Tibial nerve (tissue), 4 donors: Measurements from ENCODE around the gene APEH. TPM values are rescaled to one million over a fixed set of nuclear protein-coding genes. Genes with fewer than 3 reads are reported as not detected.

Experiments used
- DNase-seq, 2 donors: peaks; one replicate each; pipeline ENCODE4 v3.0.0-alpha.2; 2019; ENCODE audit warnings: low spot score in 2 of 2
- H3K27ac ChIP-seq, 4 donors: fragments of 200-600 bp; sonication (generic) in 3 of 4; one replicate each; pipeline ENCODE4 v1.5.1; 2017 to 2019; ENCODE audit warnings: mild to moderate bottlenecking in 1 of 4
- H3K27me3 ChIP-seq, 2 donors: fragments of 200-600 bp; sonication (generic) in 1 of 2; one replicate each; pipeline versions ENCODE4 v1.5.1 to v1.6.0; 2017 to 2019
- H3K36me3 ChIP-seq, 3 donors: fragments of 200-600 bp; sonication (generic); one replicate each; pipeline ENCODE4 v1.5.1; 2018 to 2019
- H3K4me1 ChIP-seq, 4 donors: fragments of 200-600 bp; sonication (generic) in 3 of 4; one replicate each; pipeline ENCODE4 v1.5.1; 2017 to 2019
- H3K4me3 ChIP-seq, 4 donors: fragments of 200-600 bp; sonication (generic) in 3 of 4; one replicate each; pipeline ENCODE4 v1.5.1; 2017 to 2019; ENCODE audit warnings: mild to moderate bottlenecking in 1 of 4, moderate library complexity in 1 of 4
- H3K9me3 ChIP-seq, 4 donors: fragments of 200-600 bp; sonication (generic) in 3 of 4; one replicate each; pipeline ENCODE4 v1.5.1; 2017 to 2019
- CTCF ChIP-seq, 5 experiments: fragments of 200-600 bp in 3 of 5; fragments of 450-650 bp in 2 of 5; sonication (generic) in 3 of 5; IDR thresholded peaks; one replicate each; pipeline ENCODE4 v1.5.1; 2016 to 2019; ENCODE audit warnings: antibody characterized with exemption in 5 of 5, mild to moderate bottlenecking in 3 of 5, moderate library complexity in 2 of 5
- EP300 ChIP-seq, 2 donors: sonication (generic); formaldehyde crosslinking; IDR thresholded peaks; one replicate each; pipeline ENCODE4 v1.6.1; 2017; ENCODE audit warnings: antibody characterized with exemption in 2 of 2, mild to moderate bottlenecking in 1 of 2
- POLR2A ChIP-seq, 2 donors: fragments of 450-650 bp; IDR thresholded peaks; one replicate each; pipeline ENCODE4 v1.6.1; 2017; ENCODE audit warnings: antibody characterized with exemption in 2 of 2, mild to moderate bottlenecking in 2 of 2, moderate library complexity in 2 of 2
- WGBS, 2 donors: methylation state at CpG; one replicate each; pipeline ENCODE4 v1.1.5; 2018; 5-methylcytosine and 5-hydroxymethylcytosine counted together
- total RNA-seq, 4 donors: library from RNA; depleted of rRNA; stranded (reverse); fragments of >200 nt; gene quantifications; one replicate each; pipeline ENCODE4 v1.1.0, GENCODE V29; 2016

The APEH gene
- total RNA-seq, 4 donors from 2014 or later: 64.0 to 77.7 (median 65.8) TPM

- no peak for DNase-seq
- Histone ChIP-seq H3K4me3 (peak overlapping the region; percentile 22 to 70 (median 56)), H3K27ac (peak overlapping the region in 1 of 4 donors; percentile 75), H3K36me3 (peaks cover 0 to 63% (median 0%) of the 10 kb centered on the region in 3 donors), H3K4me1 (peaks cover 0 to 41% (median 20%) of the 10 kb centered on the region in 4 donors), H3K9me3 (no peaks in the 10 kb centered on the region), H3K27me3 (no peaks in the 10 kb centered on the region)
- WGBS, 2 donors: 15 to 18% methylated on average over 29 to 33 of the region's 33 CpGs
- no peak for TF ChIP-seq EP300 (IDR thresholded peaks at IDR 0.05)
- no peak for TF ChIP-seq POLR2A (IDR thresholded peaks at IDR 0.05)
- TF ChIP-seq CTCF (IDR thresholded peaks at IDR 0.05): no peak
Observed at GRCh38 chr3:49718858-49719213, 44.7 kb downstream of the APEH start.

- peaks cover 0 to 58% (median 0%) of the 10 kb centered on the region in 3 donors for H3K36me3 ChIP-seq
- 1 to 3% methylated on average over 22 to 33 of the region's 50 CpGs for WGBS, 2 donors
- H3K27ac ChIP-seq: peak within 1 kb of the TSS in 3 of 4 donors; percentile 69 to 84 (median 75)
- H3K4me1 ChIP-seq: peaks cover 0 to 43% (median 21%) of the 10 kb centered on the region in 4 donors
- no peaks in the 10 kb centered on the region for H3K9me3 ChIP-seq
- no peaks in the 10 kb centered on the region for H3K27me3 ChIP-seq
- H3K4me3 ChIP-seq: peak within 1 kb of the TSS; percentile 22 to 70 (median 56)
- peak; percentile 73 to 90 for TF ChIP-seq EP300 (IDR thresholded peaks at IDR 0.05)
- TF ChIP-seq CTCF (IDR thresholded peaks at IDR 0.05): peak; percentile 13 to 90 (median 55)
- TF ChIP-seq POLR2A (IDR thresholded peaks at IDR 0.05): peak in 1 of 2 donors; percentile 86
- DNase-seq: peak; percentile 96 to 97
Observed at GRCh38 chr3:49719214-49719884, 45.2 kb downstream of the APEH start, which contains the start of gene AMIGO3. Gene AMIGO3 (minus strand): TSS chr3:49719684. CDS start chr3:49719465, 219 bp downstream.

GRCh38 chr3:49720855-49721595 lies 46.9 kb downstream of the APEH start:
- H3K4me1 ChIP-seq: peaks cover 0 to 55% (median 24%) of the 10 kb centered on the region in 4 donors
- no peak for TF ChIP-seq EP300 (IDR thresholded peaks at IDR 0.05)
- no peak for TF ChIP-seq POLR2A (IDR thresholded peaks at IDR 0.05)
- no peak for TF ChIP-seq CTCF (IDR thresholded peaks at IDR 0.05)
- no peak overlapping the region for H3K27ac ChIP-seq
- no peak for DNase-seq
- H3K4me3 ChIP-seq: no peak overlapping the region
- H3K9me3 ChIP-seq: no peaks in the 10 kb centered on the region
- 64 to 71% methylated on average over 4 of the region's 4 CpGs for WGBS, 2 donors
- peaks cover 0 to 49% (median 0%) of the 10 kb centered on the region in 3 donors for H3K36me3 ChIP-seq
- H3K27me3 ChIP-seq: no peaks in the 10 kb centered on the region

GRCh38 chr3:49721596-49721895 lies 47.4 kb downstream of the APEH start:
- 68 to 82% methylated on average over 9 of the region's 9 CpGs for WGBS, 2 donors
- H3K9me3 ChIP-seq: no peaks in the 10 kb centered on the region
- DNase-seq: no peak

More at GRCh38 chr3:49721596-49721895, 47.4 kb downstream of the APEH start:
- Histone ChIP-seq H3K4me1 (peaks cover 0 to 55% (median 24%) of the 10 kb centered on the region in 4 donors), H3K4me3 (no peak overlapping the region), H3K27ac (no peak overlapping the region), H3K36me3 (peaks cover 0 to 49% (median 0%) of the 10 kb centered on the region in 3 donors), H3K27me3 (no peaks in the 10 kb centered on the region)
- TF ChIP-seq EP300 (IDR thresholded peaks at IDR 0.05) (no peak), POLR2A (IDR thresholded peaks at IDR 0.05) (no peak), CTCF (IDR thresholded peaks at IDR 0.05) (no peak)
